Stimulated activated CD8-positive, alpha-beta memory T cell treated with anti-CD3 and anti-CD28 coated beads, Interleukin-4, amount 100 ng/mL, for 24 hours (primary cell): ENCODE data around the gene CYFIP1.

Experiments used
- DNase-seq: peaks from one replicate; pipeline ENCODE4 v3.0.0-alpha.2; 2020; ENCODE audit warnings: low read depth

The CYFIP1 gene

GRCh38 chr15:22916606-22917350 is 63.4 kb downstream of the CYFIP1 start:
- DNase-seq = no peak

GRCh38 chr15:22915866-22916515 is 64.2 kb downstream of the CYFIP1 start:
- DNase-seq = no peak

- no peak for DNase-seq
Measured at GRCh38 chr15:22913646-22914380, 66.4 kb downstream of the CYFIP1 start.

- DNase-seq = no peak
Measured at GRCh38 chr15:22912256-22912655, 67.9 kb downstream of the CYFIP1 start.

GRCh38 chr15:22911306-22911705 is 68.9 kb downstream of the CYFIP1 start:
- no peak for DNase-seq

- DNase-seq = no peak
Measured at GRCh38 chr15:22908830-22909229, 71.3 kb downstream of the CYFIP1 start.

- DNase-seq = no peak
Measured at GRCh38 chr15:22907161-22907950, 72.8 kb downstream of the CYFIP1 start.

GRCh38 chr15:22904736-22905135 is 75.4 kb downstream of the CYFIP1 start:
- DNase-seq = no peak

- no peak for DNase-seq
Measured at GRCh38 chr15:22903961-22904534, 76.1 kb downstream of the CYFIP1 start.

- no peak for DNase-seq
Measured at GRCh38 chr15:22903427-22903826, 76.7 kb downstream of the CYFIP1 start.

- DNase-seq = no peak
Measured at GRCh38 chr15:22902981-22903380, 77.2 kb downstream of the CYFIP1 start.

- DNase-seq = no peak
Measured at GRCh38 chr15:22902578-22902977, 77.6 kb downstream of the CYFIP1 start.

GRCh38 chr15:22902046-22902445 is 78.1 kb downstream of the CYFIP1 start:
- DNase-seq = no peak

- no peak for DNase-seq
Measured at GRCh38 chr15:22895465-22896190, 84.5 kb downstream of the CYFIP1 start.

GRCh38 chr15:22893881-22894280 is 86.3 kb downstream of the CYFIP1 start:
- no peak for DNase-seq

- DNase-seq = no peak
Measured at GRCh38 chr15:22893081-22893480, 87.1 kb downstream of the CYFIP1 start.

GRCh38 chr15:22892333-22892732 is 87.8 kb downstream of the CYFIP1 start:
- no peak for DNase-seq

GRCh38 chr15:22891426-22892210 is 88.5 kb downstream of the CYFIP1 start:
- no peak for DNase-seq

GRCh38 chr15:22890296-22890695 is 89.9 kb downstream of the CYFIP1 start:
- DNase-seq = no peak

GRCh38 chr15:22889146-22889818 is 90.9 kb downstream of the CYFIP1 start:
- DNase-seq = no peak
